Body of pancreas (tissue), 4 donors: Measurements from ENCODE around the gene ARHGAP44.

Experiments used
- POLR2A ChIP-seq, 3 donors: fragments of 450-650 bp; IDR thresholded peaks; one replicate each; pipeline ENCODE4 v1.6.1; 2016; ENCODE audit warnings: antibody characterized with exemption in 3 of 3, mild to moderate bottlenecking in 2 of 3
- TF ChIP-seq, protein P1 (sequence below), 7 experiments: fragments of 450-650 bp in 4 of 7; fragments of 200-600 bp in 3 of 7; sonication (generic) in 3 of 7; IDR thresholded peaks; one replicate each; pipeline ENCODE4 v1.5.1; 2016 to 2019; ENCODE audit warnings: antibody characterized with exemption in 7 of 7

DNA sequence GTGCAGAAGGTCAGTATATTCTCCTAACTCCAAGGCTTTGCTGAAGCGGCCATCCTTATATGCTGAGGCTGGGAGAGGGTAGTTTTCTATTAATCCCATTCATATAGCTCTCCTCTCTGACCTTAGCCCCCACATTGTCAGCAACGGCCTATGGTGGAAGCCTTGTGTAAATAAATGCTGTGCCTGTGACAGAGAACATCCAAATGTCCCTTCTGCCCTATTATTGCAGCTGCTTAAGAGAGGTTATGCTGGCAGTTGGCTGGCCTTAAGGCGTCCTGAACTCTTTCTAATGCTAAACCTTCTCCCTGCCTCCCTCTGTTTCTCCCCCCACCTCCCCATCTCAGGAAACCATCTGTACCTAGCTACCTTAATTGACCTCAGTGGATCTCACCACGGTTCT lies 53.6 kb downstream of the ARHGAP44 start:
- TF ChIP-seq, protein P1, sequence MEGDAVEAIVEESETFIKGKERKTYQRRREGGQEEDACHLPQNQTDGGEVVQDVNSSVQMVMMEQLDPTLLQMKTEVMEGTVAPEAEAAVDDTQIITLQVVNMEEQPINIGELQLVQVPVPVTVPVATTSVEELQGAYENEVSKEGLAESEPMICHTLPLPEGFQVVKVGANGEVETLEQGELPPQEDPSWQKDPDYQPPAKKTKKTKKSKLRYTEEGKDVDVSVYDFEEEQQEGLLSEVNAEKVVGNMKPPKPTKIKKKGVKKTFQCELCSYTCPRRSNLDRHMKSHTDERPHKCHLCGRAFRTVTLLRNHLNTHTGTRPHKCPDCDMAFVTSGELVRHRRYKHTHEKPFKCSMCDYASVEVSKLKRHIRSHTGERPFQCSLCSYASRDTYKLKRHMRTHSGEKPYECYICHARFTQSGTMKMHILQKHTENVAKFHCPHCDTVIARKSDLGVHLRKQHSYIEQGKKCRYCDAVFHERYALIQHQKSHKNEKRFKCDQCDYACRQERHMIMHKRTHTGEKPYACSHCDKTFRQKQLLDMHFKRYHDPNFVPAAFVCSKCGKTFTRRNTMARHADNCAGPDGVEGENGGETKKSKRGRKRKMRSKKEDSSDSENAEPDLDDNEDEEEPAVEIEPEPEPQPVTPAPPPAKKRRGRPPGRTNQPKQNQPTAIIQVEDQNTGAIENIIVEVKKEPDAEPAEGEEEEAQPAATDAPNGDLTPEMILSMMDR (IDR thresholded peaks at IDR 0.05) = no peak
- TF ChIP-seq POLR2A (IDR thresholded peaks at IDR 0.05) = no peak
